ENCODE data around the gene SARNP.

Gene SARNP

GRCh38 chr12:55724226-55724939 is 93.1 kb downstream of the SARNP start:
- peak; percentile 67 for DNase-seq (ENCODE audit: low spot score)

GRCh38 chr12:55723516-55724225 is 93.9 kb downstream of the SARNP start:
- no peak for DNase-seq (ENCODE audit: low spot score)

- DNase-seq (ENCODE audit: low spot score), result peak; percentile 78
These were observed 94.6 kb downstream of the SARNP start for GRCh38 chr12:55722948-55723347.

GRCh38 chr12:55721601-55722213 is 95.8 kb downstream of the SARNP start:
- DNase-seq (ENCODE audit: low spot score), result no peak

GRCh38 chr12:55720894-55721444 is 96.6 kb downstream of the SARNP start:
- DNase-seq (ENCODE audit: low spot score), result peak; percentile 97

GRCh38 chr12:55720071-55720564 is 97.4 kb downstream of the SARNP start, which contains the start of gene RDH5:
Gene RDH5, plus strand, starts transcription at chr12:55720393. Its CDS starts 792 bp downstream, at chr12:55721185.
- DNase-seq (ENCODE audit: low spot score), result peak; percentile 84

- no peak for DNase-seq (ENCODE audit: low spot score)
These were observed 98.2 kb downstream of the SARNP start for GRCh38 chr12:55719371-55719770.

GRCh38 chr12:55718624-55719275 is 98.8 kb downstream of the SARNP start:
- no peak for DNase-seq (ENCODE audit: low spot score)

GRCh38 chr12:55718015-55718414 is 99.5 kb downstream of the SARNP start:
- DNase-seq (ENCODE audit: low spot score), result peak; percentile 42

- DNase-seq (ENCODE audit: low spot score), result peak; percentile 88
These were observed 100.2 kb downstream of the SARNP start for GRCh38 chr12:55717011-55718007.

- no peak for DNase-seq (ENCODE audit: low spot score)
These were observed 101.0 kb downstream of the SARNP start for GRCh38 chr12:55716582-55716957.

GRCh38 chr12:55715833-55716581 is 101.5 kb downstream of the SARNP start, which contains the start of gene BLOC1S1:
Gene BLOC1S1, plus strand, starts transcription at chr12:55716046. Its CDS starts 6 bp downstream, at chr12:55716052.
- peak; percentile 90 for DNase-seq (ENCODE audit: low spot score)

- no peak for DNase-seq (ENCODE audit: low spot score)
These were observed 102.3 kb downstream of the SARNP start for GRCh38 chr12:55715169-55715764.

GRCh38 chr12:55713721-55714120 is 103.8 kb downstream of the SARNP start:
- DNase-seq (ENCODE audit: low spot score), result peak; percentile 83

GRCh38 chr12:55712700-55713415 is 104.7 kb downstream of the SARNP start:
- no peak for DNase-seq (ENCODE audit: low spot score)

GRCh38 chr12:55711786-55712553 is 105.6 kb downstream of the SARNP start:
- no peak for DNase-seq (ENCODE audit: low spot score)

- DNase-seq (ENCODE audit: low spot score), result no peak
These were observed 108.8 kb downstream of the SARNP start for GRCh38 chr12:55708695-55709233.
